ENCODE data around the gene BACH2.

Gene BACH2

GRCh38 chr6:90257486-90257738 is 39.2 kb downstream of the BACH2 start:
- no peaks in the 10 kb centered on the region for H3K36me3 ChIP-seq (ENCODE audit: insufficient read depth, low read length)
- H2AFZ ChIP-seq (ENCODE audit: low read length, unreplicated experiment) = peak overlapping the region; percentile 63
- no peak overlapping the region for H3K27ac ChIP-seq (ENCODE audit: low read depth, low read length)
- H3K4me3 ChIP-seq (ENCODE audit: low read depth, low read length) = no peak overlapping the region
- no peaks in the 10 kb centered on the region for H3K79me2 ChIP-seq (ENCODE audit: control insufficient read depth, insufficient read depth, low read length, unreplicated experiment)
- H3K27me3 ChIP-seq (ENCODE audit: insufficient read depth, low read length) = no peaks in the 10 kb centered on the region
- H3K4me1 ChIP-seq (ENCODE audit: control insufficient read depth, insufficient read depth, low read length, unreplicated experiment) = peaks cover 4% of the 10 kb centered on the region

GRCh38 chr6:90256698-90257485 is 39.8 kb downstream of the BACH2 start:
- Histone ChIP-seq H3K27me3 (ENCODE audit: insufficient read depth, low read length) (no peaks in the 10 kb centered on the region), H3K79me2 (ENCODE audit: control insufficient read depth, insufficient read depth, low read length, unreplicated experiment) (no peaks in the 10 kb centered on the region), H3K4me1 (ENCODE audit: control insufficient read depth, insufficient read depth, low read length, unreplicated experiment) (peaks cover 4% of the 10 kb centered on the region), H3K4me3 (ENCODE audit: low read depth, low read length) (no peak overlapping the region), H2AFZ (ENCODE audit: low read length, unreplicated experiment) (peak overlapping the region; percentile 63), H3K36me3 (ENCODE audit: insufficient read depth, low read length) (no peaks in the 10 kb centered on the region), H3K27ac (ENCODE audit: low read depth, low read length) (no peak overlapping the region)

GRCh38 chr6:90253631-90254030 is 43.0 kb downstream of the BACH2 start:
- Histone ChIP-seq H3K27me3 (ENCODE audit: insufficient read depth, low read length) (no peaks in the 10 kb centered on the region), H3K27ac (ENCODE audit: low read depth, low read length) (no peak overlapping the region), H3K36me3 (ENCODE audit: insufficient read depth, low read length) (no peaks in the 10 kb centered on the region), H2AFZ (ENCODE audit: low read length, unreplicated experiment) (no peak overlapping the region), H3K79me2 (ENCODE audit: control insufficient read depth, insufficient read depth, low read length, unreplicated experiment) (no peaks in the 10 kb centered on the region), H3K4me1 (ENCODE audit: control insufficient read depth, insufficient read depth, low read length, unreplicated experiment) (peaks cover 4% of the 10 kb centered on the region), H3K4me3 (ENCODE audit: low read depth, low read length) (no peak overlapping the region)

- no peaks in the 10 kb centered on the region for H3K36me3 ChIP-seq (ENCODE audit: insufficient read depth, low read length)
- H3K4me3 ChIP-seq (ENCODE audit: low read depth, low read length) = no peak overlapping the region
- H2AFZ ChIP-seq (ENCODE audit: low read length, unreplicated experiment) = no peak overlapping the region
- no peaks in the 10 kb centered on the region for H3K4me1 ChIP-seq (ENCODE audit: control insufficient read depth, insufficient read depth, low read length, unreplicated experiment)
- H3K27me3 ChIP-seq (ENCODE audit: insufficient read depth, low read length) = no peaks in the 10 kb centered on the region
- no peaks in the 10 kb centered on the region for H3K79me2 ChIP-seq (ENCODE audit: control insufficient read depth, insufficient read depth, low read length, unreplicated experiment)
- H3K27ac ChIP-seq (ENCODE audit: low read depth, low read length) = no peak overlapping the region
These were observed 45.2 kb downstream of the BACH2 start for GRCh38 chr6:90251295-90251992.

- Histone ChIP-seq H3K79me2 (ENCODE audit: control insufficient read depth, insufficient read depth, low read length, unreplicated experiment) (no peaks in the 10 kb centered on the region), H3K4me3 (ENCODE audit: low read depth, low read length) (no peak overlapping the region), H3K27me3 (ENCODE audit: insufficient read depth, low read length) (no peaks in the 10 kb centered on the region), H2AFZ (ENCODE audit: low read length, unreplicated experiment) (no peak overlapping the region), H3K4me1 (ENCODE audit: control insufficient read depth, insufficient read depth, low read length, unreplicated experiment) (no peaks in the 10 kb centered on the region), H3K27ac (ENCODE audit: low read depth, low read length) (no peak overlapping the region), H3K36me3 (ENCODE audit: insufficient read depth, low read length) (no peaks in the 10 kb centered on the region)
These were observed 46.2 kb downstream of the BACH2 start for GRCh38 chr6:90250405-90250804.

- no peaks in the 10 kb centered on the region for H3K27me3 ChIP-seq (ENCODE audit: insufficient read depth, low read length)
- H3K4me1 ChIP-seq (ENCODE audit: control insufficient read depth, insufficient read depth, low read length, unreplicated experiment) = no peaks in the 10 kb centered on the region
- H2AFZ ChIP-seq (ENCODE audit: low read length, unreplicated experiment) = no peak overlapping the region
- H3K36me3 ChIP-seq (ENCODE audit: insufficient read depth, low read length) = no peaks in the 10 kb centered on the region
- H3K4me3 ChIP-seq (ENCODE audit: low read depth, low read length) = no peak overlapping the region
- H3K27ac ChIP-seq (ENCODE audit: low read depth, low read length) = no peak overlapping the region
- no peaks in the 10 kb centered on the region for H3K79me2 ChIP-seq (ENCODE audit: control insufficient read depth, insufficient read depth, low read length, unreplicated experiment)
These were observed 47.2 kb downstream of the BACH2 start for GRCh38 chr6:90249458-90249857.

GRCh38 chr6:90249034-90249433 is 47.6 kb downstream of the BACH2 start:
- no peaks in the 10 kb centered on the region for H3K27me3 ChIP-seq (ENCODE audit: insufficient read depth, low read length)
- no peaks in the 10 kb centered on the region for H3K4me1 ChIP-seq (ENCODE audit: control insufficient read depth, insufficient read depth, low read length, unreplicated experiment)
- H3K4me3 ChIP-seq (ENCODE audit: low read depth, low read length) = no peak overlapping the region
- no peaks in the 10 kb centered on the region for H3K79me2 ChIP-seq (ENCODE audit: control insufficient read depth, insufficient read depth, low read length, unreplicated experiment)
- no peaks in the 10 kb centered on the region for H3K36me3 ChIP-seq (ENCODE audit: insufficient read depth, low read length)
- no peak overlapping the region for H3K27ac ChIP-seq (ENCODE audit: low read depth, low read length)
- no peak overlapping the region for H2AFZ ChIP-seq (ENCODE audit: low read length, unreplicated experiment)

- Histone ChIP-seq H2AFZ (ENCODE audit: low read length, unreplicated experiment) (no peak overlapping the region), H3K27ac (ENCODE audit: low read depth, low read length) (no peak overlapping the region), H3K36me3 (ENCODE audit: insufficient read depth, low read length) (no peaks in the 10 kb centered on the region), H3K79me2 (ENCODE audit: control insufficient read depth, insufficient read depth, low read length, unreplicated experiment) (no peaks in the 10 kb centered on the region), H3K27me3 (ENCODE audit: insufficient read depth, low read length) (no peaks in the 10 kb centered on the region), H3K4me3 (ENCODE audit: low read depth, low read length) (no peak overlapping the region), H3K4me1 (ENCODE audit: control insufficient read depth, insufficient read depth, low read length, unreplicated experiment) (no peaks in the 10 kb centered on the region)
These were observed 49.4 kb downstream of the BACH2 start for GRCh38 chr6:90247262-90247661.

- Histone ChIP-seq H3K79me2 (ENCODE audit: control insufficient read depth, insufficient read depth, low read length, unreplicated experiment) (no peaks in the 10 kb centered on the region), H3K4me3 (ENCODE audit: low read depth, low read length) (no peak overlapping the region), H3K27me3 (ENCODE audit: insufficient read depth, low read length) (no peaks in the 10 kb centered on the region), H3K36me3 (ENCODE audit: insufficient read depth, low read length) (no peaks in the 10 kb centered on the region), H3K27ac (ENCODE audit: low read depth, low read length) (no peak overlapping the region), H3K4me1 (ENCODE audit: control insufficient read depth, insufficient read depth, low read length, unreplicated experiment) (no peaks in the 10 kb centered on the region), H2AFZ (ENCODE audit: low read length, unreplicated experiment) (no peak overlapping the region)
These were observed 55.3 kb downstream of the BACH2 start for GRCh38 chr6:90241229-90241880.

GRCh38 chr6:90238496-90239266 is 58.0 kb downstream of the BACH2 start:
- H3K36me3 ChIP-seq (ENCODE audit: insufficient read depth, low read length) = no peaks in the 10 kb centered on the region
- H3K79me2 ChIP-seq (ENCODE audit: control insufficient read depth, insufficient read depth, low read length, unreplicated experiment) = no peaks in the 10 kb centered on the region
- 0 out of 2 replicates have a peak, but pooled peaks cover 5% of the 10 kb centered on the region for H3K27me3 ChIP-seq (ENCODE audit: insufficient read depth, low read length)
- no peaks in the 10 kb centered on the region for H3K4me1 ChIP-seq (ENCODE audit: control insufficient read depth, insufficient read depth, low read length, unreplicated experiment)
- H3K4me3 ChIP-seq (ENCODE audit: low read depth, low read length) = no peak overlapping the region
- no peak overlapping the region for H2AFZ ChIP-seq (ENCODE audit: low read length, unreplicated experiment)
- H3K27ac ChIP-seq (ENCODE audit: low read depth, low read length) = no peak overlapping the region
